ENCODE measurements around the gene NCBP3.
"Not testable (repeated sequence)": the region's sequence is repeated elsewhere in the genome, so short reads cannot be mapped to it uniquely, and the experiment has no call there.

The NCBP3 gene

GRCh38 chr17:3846437-3847164, 555 bp upstream of the NCBP3 start:
- Histone ChIP-seq H4K12ac (ENCODE audit: low read depth, low read length) (no peak overlapping the region), H3K4me2 (ENCODE audit: low read length) (peak overlapping the region; percentile 55), H3K9me3 (ENCODE audit: insufficient read depth, low read depth, low read length) (peaks cover 2% of the 10 kb centered on the region), H3K79me1 (ENCODE audit: low read length) (peaks cover 8% of the 10 kb centered on the region), H2BK12ac (ENCODE audit: low read length) (no peak overlapping the region), H3K36me3 (ENCODE audit: control insufficient read depth in 1 of 2, insufficient read depth in 2 of 2, low read length in 2 of 2) (peaks cover 11 to 16% of the 10 kb centered on the region in 2 experiments), H3K79me2 (ENCODE audit: control insufficient read depth, insufficient read depth, low read length, poor library complexity) (peaks cover 9% of the 10 kb centered on the region), H2BK120ac (ENCODE audit: insufficient read depth, low read length, poor library complexity) (no peak overlapping the region), H3K27me3 (ENCODE audit: insufficient read depth, low read length) (no peaks in the 10 kb centered on the region), H3K4me1 (ENCODE audit: control insufficient read depth in 1 of 2, insufficient read depth in 2 of 2, low read length in 2 of 2) (peaks cover 2 to 3% of the 10 kb centered on the region in 2 experiments), H2AFZ (ENCODE audit: insufficient read depth, low read length, poor library complexity) (no peak overlapping the region), H2BK5ac (ENCODE audit: low read depth, low read length, poor library complexity) (peak overlapping the region; percentile 19), H3K4me3 (ENCODE audit: low read depth, low read length) (no peak overlapping the region), H3K18ac (ENCODE audit: low read length) (no peak overlapping the region), H3K14ac (ENCODE audit: low read length) (no peak overlapping the region), H3K27ac (ENCODE audit: low read depth, low read length) (no peak overlapping the region), H2AK5ac (ENCODE audit: low read length) (no peak overlapping the region), H3K9ac (ENCODE audit: low read length) (no peak overlapping the region), H4K91ac (ENCODE audit: low read depth, low read length) (no peak overlapping the region), H4K8ac (ENCODE audit: low read depth, low read length) (peak overlapping the region; percentile 65), H3K23ac (ENCODE audit: low read length) (no peak overlapping the region), H3K4ac (ENCODE audit: low read depth, low read length) (no peak overlapping the region)
- no peak for DNase-seq
- no CpG with 5 or more reads among the region's 17 CpGs for WGBS (ENCODE audit: extremely low coverage, insufficient coverage, insufficient read length)

- Histone ChIP-seq H2AK5ac (ENCODE audit: low read length) (peak overlapping the region; percentile 89), H2BK5ac (ENCODE audit: low read depth, low read length, poor library complexity) (peak overlapping the region; percentile 97), H3K23ac (ENCODE audit: low read length) (no peak overlapping the region), H3K36me3 (ENCODE audit: control insufficient read depth in 1 of 2, insufficient read depth in 2 of 2, low read length in 2 of 2) (peaks cover 13 to 21% of the 10 kb centered on the region in 2 experiments), H2AFZ (ENCODE audit: insufficient read depth, low read length, poor library complexity) (peak overlapping the region; percentile 98), H3K27ac (ENCODE audit: low read depth, low read length) (no peak overlapping the region), H2BK12ac (ENCODE audit: low read length) (no peak overlapping the region), H3K4me2 (ENCODE audit: low read length) (peak overlapping the region; percentile 66), H2BK120ac (ENCODE audit: insufficient read depth, low read length, poor library complexity) (peak overlapping the region; percentile 96), H4K12ac (ENCODE audit: low read depth, low read length) (peak overlapping the region; percentile 97), H4K91ac (ENCODE audit: low read depth, low read length) (peak overlapping the region; percentile 97), H3K18ac (ENCODE audit: low read length) (peak overlapping the region; percentile 99), H3K4me1 (ENCODE audit: control insufficient read depth in 1 of 2, insufficient read depth in 2 of 2, low read length in 2 of 2) (peaks cover 2 to 3% of the 10 kb centered on the region in 2 experiments), H4K8ac (ENCODE audit: low read depth, low read length) (peak overlapping the region; percentile 99), H3K4ac (ENCODE audit: low read depth, low read length) (peak overlapping the region; percentile 96), H3K4me3 (ENCODE audit: low read depth, low read length) (peak overlapping the region; percentile 96), H3K79me2 (ENCODE audit: control insufficient read depth, insufficient read depth, low read length, poor library complexity) (peaks cover 9% of the 10 kb centered on the region), H3K9ac (ENCODE audit: low read length) (peak overlapping the region; percentile 99), H3K14ac (ENCODE audit: low read length) (peak overlapping the region; percentile 99), H3K27me3 (ENCODE audit: insufficient read depth, low read length) (no peaks in the 10 kb centered on the region), H3K9me3 (ENCODE audit: insufficient read depth, low read depth, low read length) (no peaks in the 10 kb centered on the region), H3K79me1 (ENCODE audit: low read length) (peaks cover 8% of the 10 kb centered on the region)
- WGBS (ENCODE audit: extremely low coverage, insufficient coverage, insufficient read length), result no CpG with 5 or more reads among the region's 8 CpGs
- DNase-seq, result no peak
Measured at GRCh38 chr17:3845291-3845620, 790 bp downstream of the NCBP3 start.

DNA sequence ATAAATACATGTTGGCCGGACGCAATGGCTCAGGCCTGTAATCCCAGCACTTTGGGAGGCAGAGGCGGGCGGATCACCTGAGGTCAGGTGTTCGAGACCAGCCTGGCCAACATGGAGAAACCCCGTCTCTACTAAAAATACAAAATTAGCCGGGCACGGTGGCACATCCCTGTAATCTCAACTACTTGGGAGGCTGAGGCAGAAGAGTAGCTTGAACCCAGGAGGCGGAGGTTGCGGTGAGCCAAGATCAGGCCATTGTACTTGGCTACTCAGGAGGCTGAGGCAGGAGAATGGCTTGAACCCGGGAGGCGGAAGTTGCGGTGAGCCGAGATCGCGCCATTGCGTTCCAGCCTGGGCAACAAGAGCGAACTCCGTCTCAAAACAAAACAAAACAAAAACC, 1.5 kb downstream of the NCBP3 start:
- H3K79me1 ChIP-seq (ENCODE audit: low read length); H3K27me3 ChIP-seq (ENCODE audit: insufficient read depth, low read length); H2BK120ac ChIP-seq (ENCODE audit: insufficient read depth, low read length, poor library complexity); H4K12ac ChIP-seq (ENCODE audit: low read depth, low read length); H3K4me1 ChIP-seq (ENCODE audit: control insufficient read depth in 1 of 2, insufficient read depth in 2 of 2, low read length in 2 of 2); H3K9ac ChIP-seq (ENCODE audit: low read length); H3K4me3 ChIP-seq (ENCODE audit: low read depth, low read length); DNase-seq; H2AFZ ChIP-seq (ENCODE audit: insufficient read depth, low read length, poor library complexity); H3K9me3 ChIP-seq (ENCODE audit: insufficient read depth, low read depth, low read length); H2BK12ac ChIP-seq (ENCODE audit: low read length); H3K79me2 ChIP-seq (ENCODE audit: control insufficient read depth, insufficient read depth, low read length, poor library complexity); H3K23ac ChIP-seq (ENCODE audit: low read length); H3K27ac ChIP-seq (ENCODE audit: low read depth, low read length); H2AK5ac ChIP-seq (ENCODE audit: low read length); H4K91ac ChIP-seq (ENCODE audit: low read depth, low read length); H4K8ac ChIP-seq (ENCODE audit: low read depth, low read length); H3K14ac ChIP-seq (ENCODE audit: low read length); H2BK5ac ChIP-seq (ENCODE audit: low read depth, low read length, poor library complexity): not testable (repeated sequence)
- Histone ChIP-seq H3K18ac (ENCODE audit: low read length) (peak overlapping the region; percentile 33), H3K36me3 (ENCODE audit: control insufficient read depth in 1 of 2, insufficient read depth in 2 of 2, low read length in 2 of 2) (peaks cover 15 to 28% of the 10 kb centered on the region in 2 experiments), H3K4me2 (ENCODE audit: low read length) (peak overlapping the region; percentile 66), H3K4ac (ENCODE audit: low read depth, low read length) (peak overlapping the region; percentile 77)
- no CpG with 5 or more reads among the region's 19 CpGs for WGBS (ENCODE audit: extremely low coverage, insufficient coverage, insufficient read length)

GRCh38 chr17:3843935-3844516, 2.0 kb downstream of the NCBP3 start:
- H2BK5ac ChIP-seq (ENCODE audit: low read depth, low read length, poor library complexity), result no peak overlapping the region
- H2AK5ac ChIP-seq (ENCODE audit: low read length), result no peak overlapping the region
- H4K8ac ChIP-seq (ENCODE audit: low read depth, low read length), result no peak overlapping the region
- no peak overlapping the region for H3K23ac ChIP-seq (ENCODE audit: low read length)
- peak; percentile 35 to 72 for DNase-seq
- H3K4me2 ChIP-seq (ENCODE audit: low read length), result no peak overlapping the region
- no peak overlapping the region for H3K4me3 ChIP-seq (ENCODE audit: low read depth, low read length)
- no CpG with 5 or more reads among the region's 3 CpGs for WGBS (ENCODE audit: extremely low coverage, insufficient coverage, insufficient read length)
- no peaks in the 10 kb centered on the region for H3K9me3 ChIP-seq (ENCODE audit: insufficient read depth, low read depth, low read length)
- H2AFZ ChIP-seq (ENCODE audit: insufficient read depth, low read length, poor library complexity), result no peak overlapping the region
- peaks cover 8% of the 10 kb centered on the region for H3K79me1 ChIP-seq (ENCODE audit: low read length)
- peaks cover 2 to 3% of the 10 kb centered on the region in 2 experiments for H3K4me1 ChIP-seq (ENCODE audit: control insufficient read depth in 1 of 2, insufficient read depth in 2 of 2, low read length in 2 of 2)
- no peak overlapping the region for H4K12ac ChIP-seq (ENCODE audit: low read depth, low read length)
- H3K27ac ChIP-seq (ENCODE audit: low read depth, low read length), result no peak overlapping the region
- no peak overlapping the region for H3K18ac ChIP-seq (ENCODE audit: low read length)
- H3K79me2 ChIP-seq (ENCODE audit: control insufficient read depth, insufficient read depth, low read length, poor library complexity), result peaks cover 9% of the 10 kb centered on the region
- peaks cover 18 to 32% of the 10 kb centered on the region in 2 experiments for H3K36me3 ChIP-seq (ENCODE audit: control insufficient read depth in 1 of 2, insufficient read depth in 2 of 2, low read length in 2 of 2)
- no peak overlapping the region for H2BK12ac ChIP-seq (ENCODE audit: low read length)
- H2BK120ac ChIP-seq (ENCODE audit: insufficient read depth, low read length, poor library complexity), result no peak overlapping the region
- no peaks in the 10 kb centered on the region for H3K27me3 ChIP-seq (ENCODE audit: insufficient read depth, low read length)
- H4K91ac ChIP-seq (ENCODE audit: low read depth, low read length), result no peak overlapping the region
- no peak overlapping the region for H3K4ac ChIP-seq (ENCODE audit: low read depth, low read length)
- no peak overlapping the region for H3K14ac ChIP-seq (ENCODE audit: low read length)
- H3K9ac ChIP-seq (ENCODE audit: low read length), result no peak overlapping the region
